ENCODE measurements around the gene LHFPL3.

The LHFPL3 gene

GRCh38 chr7:104767826-104768536 lies 439.6 kb downstream of the LHFPL3 start:
- no peak for FAIRE-seq
- no peak for DNase-seq (ENCODE audit: insufficient read length, low spot score)

GRCh38 chr7:104772405-104773345 lies 444.3 kb downstream of the LHFPL3 start:
- FAIRE-seq (no peak), DNase-seq (ENCODE audit: insufficient read length, low spot score) (no peak)
- no peak for TF ChIP-seq CTCF (IDR thresholded peaks at IDR 0.05; ENCODE audit: insufficient read depth, missing control alignments)

More at GRCh38 chr7:104767826-104768536, 439.6 kb downstream of the LHFPL3 start:
- TF ChIP-seq CTCF (IDR thresholded peaks at IDR 0.05; ENCODE audit: insufficient read depth, missing control alignments) = no peak

GRCh38 chr7:104773796-104774195 lies 445.4 kb downstream of the LHFPL3 start:
- no peak for TF ChIP-seq CTCF (IDR thresholded peaks at IDR 0.05; ENCODE audit: insufficient read depth, missing control alignments)
- DNase-seq (ENCODE audit: insufficient read length, low spot score) (no peak), FAIRE-seq (no peak)

GRCh38 chr7:104775531-104775930 lies 447.1 kb downstream of the LHFPL3 start:
- FAIRE-seq = no peak
- no peak for TF ChIP-seq CTCF (IDR thresholded peaks at IDR 0.05; ENCODE audit: insufficient read depth, missing control alignments)
- no peak for DNase-seq (ENCODE audit: insufficient read length, low spot score)

- no peak for TF ChIP-seq CTCF (IDR thresholded peaks at IDR 0.05; ENCODE audit: insufficient read depth, missing control alignments)
- no peak for FAIRE-seq
- no peak for DNase-seq (ENCODE audit: insufficient read length, low spot score)
Observed at GRCh38 chr7:104777301-104777800, 448.9 kb downstream of the LHFPL3 start.

GRCh38 chr7:104779888-104780287 lies 451.5 kb downstream of the LHFPL3 start:
- FAIRE-seq = no peak
- no peak for TF ChIP-seq CTCF (IDR thresholded peaks at IDR 0.05; ENCODE audit: insufficient read depth, missing control alignments)
- no peak for DNase-seq (ENCODE audit: insufficient read length, low spot score)
